CD4-positive, alpha-beta T cell treated with Interferon alpha-2 for 1 hour (primary cell): ENCODE measurements around the gene IGSF11.

Experiments
- DNase-seq, 2 donors: peaks; one replicate each; pipeline ENCODE4 v3.0.0-alpha.2; 2020 to 2022

Gene IGSF11

DNA sequence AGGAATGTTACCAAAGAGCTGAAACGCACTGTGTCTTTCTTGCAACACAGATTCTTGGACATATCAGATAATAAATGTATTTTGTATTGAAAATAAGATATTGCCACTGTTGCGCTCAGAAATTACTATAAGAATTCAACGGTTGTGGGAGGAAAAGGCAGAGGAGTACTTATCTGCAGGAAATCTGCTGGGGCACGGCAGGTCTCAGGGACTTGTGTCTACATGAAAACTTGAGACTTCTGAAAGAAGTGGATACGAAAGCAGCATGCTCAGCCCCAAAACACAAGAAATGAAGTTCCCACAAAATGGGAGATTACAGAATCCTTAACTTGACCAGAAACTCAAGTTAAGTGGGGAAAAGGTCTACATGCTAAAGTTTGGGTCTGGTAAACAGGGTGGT, 86.5 kb downstream of the IGSF11 start:
- no peak for DNase-seq

DNA sequence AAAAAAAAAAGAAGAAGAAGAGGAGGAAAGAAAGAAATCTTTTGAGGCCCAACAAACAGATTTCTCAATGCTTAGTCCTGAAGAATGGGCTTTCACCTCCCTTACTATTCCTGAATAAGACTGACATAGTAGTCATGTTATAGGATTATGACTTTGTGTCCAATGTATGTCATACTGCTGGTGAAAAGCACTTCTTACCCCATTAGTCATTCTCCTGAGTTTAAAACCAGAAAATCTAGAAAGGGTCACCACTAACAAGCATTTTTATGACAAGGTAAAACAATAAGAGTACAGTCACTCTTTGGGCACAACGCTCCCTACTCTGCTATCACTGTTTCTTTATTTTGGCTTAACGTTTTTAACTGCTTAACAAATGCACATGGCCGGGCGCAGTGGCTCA, 88.2 kb downstream of the IGSF11 start:
- DNase-seq: no peak

DNA sequence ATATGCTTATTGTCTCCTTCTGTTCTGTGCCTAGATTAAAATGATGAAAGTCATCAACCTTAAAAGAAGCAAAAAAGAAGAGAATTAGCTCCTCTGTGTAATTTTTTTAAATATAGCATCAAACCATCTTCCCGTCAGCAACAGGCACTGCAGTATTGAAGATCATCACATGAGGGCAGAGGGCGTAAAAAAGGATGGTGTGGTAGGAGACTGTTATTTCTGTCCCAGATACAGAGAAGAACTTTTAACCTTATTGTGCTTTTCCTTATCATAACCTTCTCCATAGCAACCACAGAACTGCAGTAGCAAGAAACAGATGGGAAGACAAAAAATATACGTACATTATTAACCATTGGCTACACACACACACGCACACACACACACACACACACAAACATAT, 88.8 kb downstream of the IGSF11 start:
- DNase-seq: no peak

DNA sequence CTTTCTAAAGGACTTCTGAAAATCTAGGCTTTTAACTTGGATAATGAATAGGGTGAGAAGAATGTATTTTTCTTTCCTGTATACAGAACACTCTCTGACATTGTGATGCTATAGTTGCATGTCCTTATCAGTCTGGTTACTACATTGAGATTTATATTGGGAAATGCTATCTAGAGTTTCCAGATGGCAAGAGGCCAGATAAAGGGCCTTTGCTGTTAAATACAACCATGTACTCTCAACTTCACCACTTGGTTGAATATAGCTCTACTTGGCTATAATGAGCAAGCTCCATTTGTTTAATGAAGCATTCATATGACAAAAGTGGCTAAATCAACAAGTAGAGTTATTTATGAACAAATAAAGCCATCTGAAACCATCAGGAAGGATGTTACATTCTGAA, 91.0 kb downstream of the IGSF11 start:
- DNase-seq: no peak

DNA sequence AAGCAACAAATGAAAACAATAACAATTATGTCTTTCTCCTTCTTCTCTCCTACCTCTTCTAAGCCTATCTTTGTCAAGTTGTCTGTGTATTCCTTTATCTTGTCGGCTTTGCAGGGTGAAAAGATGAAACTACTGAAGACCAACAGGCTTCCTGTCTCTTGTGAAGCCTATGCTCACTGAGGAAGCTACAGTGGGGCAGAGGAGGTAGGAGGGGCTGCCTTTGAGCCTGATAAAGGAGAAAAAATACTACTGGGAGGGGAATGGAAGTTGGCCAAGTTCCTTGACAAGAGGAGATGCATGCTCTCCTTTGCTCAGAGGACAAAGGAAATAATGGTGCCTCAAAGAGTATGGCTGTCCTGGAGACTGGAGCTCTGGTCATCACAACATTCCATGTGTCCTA, 92.0 kb downstream of the IGSF11 start:
- no peak for DNase-seq

DNA sequence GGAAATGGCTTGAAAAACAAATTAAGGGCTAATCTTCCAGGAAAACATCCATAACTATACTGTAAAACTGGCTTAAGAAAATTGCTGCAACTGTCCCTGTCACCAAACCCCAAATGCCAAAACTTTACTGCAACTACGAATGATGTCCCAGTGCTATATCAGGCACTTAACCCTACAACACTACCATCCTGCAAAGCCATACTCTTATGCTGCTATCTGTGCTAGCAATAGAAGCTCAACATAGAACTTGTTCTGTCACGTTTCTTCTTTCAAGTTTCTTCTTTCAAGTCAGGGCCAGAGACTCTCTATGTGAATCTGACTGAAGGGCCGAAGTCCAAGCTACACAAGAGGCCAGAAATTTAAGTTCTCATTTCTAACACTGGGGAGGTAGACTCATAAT, 92.5 kb downstream of the IGSF11 start:
- DNase-seq: no peak

DNA sequence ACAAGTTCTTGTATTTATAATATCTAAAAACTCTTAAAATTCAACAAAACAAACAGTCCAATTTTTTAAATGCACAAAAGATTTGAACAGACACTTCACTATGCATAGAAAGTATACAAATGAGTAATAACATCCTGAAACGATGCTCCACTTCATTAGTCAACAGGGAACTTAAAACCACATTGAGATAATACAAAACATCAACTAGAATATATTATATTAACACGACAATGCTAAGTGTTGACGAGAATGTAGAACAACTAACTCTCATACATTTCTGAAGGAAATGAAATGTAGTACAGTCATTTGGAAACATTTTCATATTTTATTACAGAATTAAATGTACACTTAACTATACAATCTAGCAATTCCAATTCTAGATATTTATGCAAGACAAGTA, 93.4 kb downstream of the IGSF11 start:
- DNase-seq: no peak

DNA sequence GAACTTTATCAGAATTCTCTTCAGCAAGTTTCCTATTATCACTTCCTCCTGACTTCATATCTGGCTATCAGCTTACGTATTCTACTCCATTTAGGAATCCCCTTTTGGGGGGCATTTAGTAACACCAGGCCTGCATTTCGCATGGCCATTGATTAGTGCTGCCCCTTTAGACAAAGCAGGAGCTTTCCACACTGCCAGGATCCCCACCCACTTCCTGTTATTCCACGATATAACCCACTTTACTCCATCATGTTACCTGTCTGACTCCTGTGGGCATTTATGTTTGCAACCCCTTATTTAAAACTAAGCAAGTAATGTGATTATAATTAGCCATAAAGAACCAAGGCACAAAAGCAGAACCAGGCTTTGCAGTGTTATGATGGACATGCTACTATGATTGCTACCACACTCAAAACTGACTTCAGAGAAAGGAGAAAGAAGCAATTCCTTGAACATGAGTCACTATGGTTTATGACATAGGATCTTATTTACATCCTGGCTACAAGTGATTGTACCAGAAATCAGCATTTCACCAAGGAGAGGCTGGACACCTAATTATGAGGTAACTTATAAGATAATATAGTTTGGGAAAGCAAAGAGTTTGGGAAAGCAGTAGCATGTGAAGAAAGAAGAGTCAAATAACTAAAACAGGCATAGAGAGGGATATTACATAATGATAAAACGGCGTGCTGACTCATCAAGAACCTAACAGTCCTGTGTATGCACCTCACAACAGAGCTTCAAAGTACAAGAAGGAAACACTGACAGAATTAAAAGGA, 96.3 kb downstream of the IGSF11 start:
- DNase-seq: no peak

DNA sequence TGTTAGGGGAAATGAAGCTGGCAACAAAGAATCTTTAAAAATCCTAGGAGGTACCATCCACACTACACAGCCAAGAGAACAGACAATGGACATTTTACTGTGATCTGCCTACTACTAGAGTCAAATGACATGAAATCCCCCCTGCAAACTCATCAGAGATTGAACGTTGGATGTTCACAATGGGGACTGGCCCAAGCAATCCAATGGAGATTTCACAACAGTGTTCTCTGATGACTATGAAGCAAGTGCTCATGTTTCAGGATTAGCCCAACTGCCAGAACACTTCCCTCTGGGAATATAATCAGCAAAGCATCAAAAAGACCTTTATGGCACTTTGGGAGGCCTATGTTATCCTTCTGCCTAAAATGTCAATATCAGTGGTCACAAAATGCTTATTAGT, 97.8 kb downstream of the IGSF11 start:
- DNase-seq: no peak

DNA sequence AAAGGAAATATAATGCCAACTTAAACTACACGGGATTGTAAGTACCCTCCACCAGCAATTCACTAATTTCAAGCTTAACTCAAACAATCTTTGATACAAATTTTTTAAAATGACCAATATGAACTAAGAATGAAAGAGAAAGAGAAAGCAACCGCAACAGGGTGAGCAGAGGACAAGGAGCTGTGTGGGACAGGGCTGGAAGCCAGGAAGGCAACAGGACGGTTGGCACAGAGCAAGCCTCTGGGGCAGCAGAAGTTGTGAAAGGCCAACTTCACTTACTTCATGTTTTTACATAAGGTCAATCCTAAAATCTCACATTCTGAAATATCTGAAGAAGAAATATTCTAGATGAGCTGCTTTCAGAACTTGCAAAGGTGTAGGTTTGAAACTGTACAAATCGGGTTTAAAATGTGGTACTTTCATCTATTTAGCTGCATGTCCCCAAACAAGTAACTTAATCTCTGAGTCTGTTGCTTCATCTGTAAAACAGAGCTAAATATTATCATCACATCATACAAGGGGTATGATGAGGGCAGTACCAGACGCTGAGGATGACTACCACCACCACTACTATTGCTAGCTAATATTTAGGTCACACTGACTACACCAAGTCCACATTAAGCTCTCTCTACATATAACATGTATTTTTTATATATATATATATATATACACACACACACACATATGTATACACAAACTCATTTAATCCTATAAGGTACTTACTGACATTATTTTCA, 101.7 kb downstream of the IGSF11 start:
- DNase-seq: no peak

DNA sequence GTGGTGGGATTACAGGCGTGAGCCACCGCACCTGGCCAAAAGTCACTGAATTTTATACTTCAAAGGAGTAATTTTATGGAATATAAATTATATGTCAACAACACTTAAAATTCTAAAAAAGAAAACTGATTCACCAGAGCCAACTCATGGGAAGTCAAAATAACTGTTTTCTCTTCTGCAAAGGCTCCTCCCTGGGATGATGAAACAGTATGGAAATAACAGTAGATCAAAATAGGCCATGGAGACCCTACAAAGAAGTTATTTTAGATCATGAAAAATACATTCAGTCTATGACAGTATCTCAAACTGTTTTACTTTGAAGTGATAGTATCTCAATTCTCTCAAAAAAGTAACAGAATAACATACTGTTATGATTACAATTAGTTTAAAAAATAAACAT, 102.7 kb downstream of the IGSF11 start:
- no peak for DNase-seq

DNA sequence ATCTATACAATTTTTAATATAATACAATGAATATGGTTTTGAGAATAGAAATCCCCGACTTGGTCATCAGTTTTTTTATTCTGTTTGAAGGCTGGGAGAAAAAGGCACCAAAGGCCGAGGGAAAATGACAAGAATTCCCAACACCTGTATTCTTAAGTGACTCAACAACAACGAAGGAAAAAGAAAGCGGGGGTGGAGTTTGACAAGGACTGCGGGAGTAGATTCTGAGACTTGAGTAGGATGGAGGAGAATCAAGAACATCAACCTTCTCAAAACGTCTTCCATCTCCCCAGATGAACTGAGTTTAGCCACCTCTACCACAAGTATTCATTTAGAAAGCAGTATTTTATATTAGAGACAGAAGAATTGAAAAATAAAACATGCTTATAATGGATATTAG, 107.2 kb downstream of the IGSF11 start:
- DNase-seq: no peak

DNA sequence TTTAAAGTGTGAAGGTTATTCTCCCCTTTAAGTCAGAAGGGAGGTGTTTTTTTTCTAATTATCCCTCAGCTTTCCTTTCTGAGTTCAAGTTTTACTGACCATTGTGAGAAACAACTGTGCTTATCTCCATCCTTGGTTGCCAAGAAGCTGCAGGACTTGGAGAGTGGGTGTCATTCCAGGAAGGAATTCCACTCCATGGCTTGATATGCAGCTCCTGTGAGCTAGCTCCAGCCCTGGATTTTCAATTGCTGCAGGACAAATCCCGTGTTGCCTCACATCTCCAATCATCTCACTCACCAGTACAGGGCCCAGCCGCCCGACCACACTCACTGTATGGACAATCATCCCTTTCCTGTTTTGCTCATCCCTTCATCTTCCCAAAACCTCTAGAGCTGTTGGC, 122.5 kb downstream of the IGSF11 start:
- no peak for DNase-seq

DNA sequence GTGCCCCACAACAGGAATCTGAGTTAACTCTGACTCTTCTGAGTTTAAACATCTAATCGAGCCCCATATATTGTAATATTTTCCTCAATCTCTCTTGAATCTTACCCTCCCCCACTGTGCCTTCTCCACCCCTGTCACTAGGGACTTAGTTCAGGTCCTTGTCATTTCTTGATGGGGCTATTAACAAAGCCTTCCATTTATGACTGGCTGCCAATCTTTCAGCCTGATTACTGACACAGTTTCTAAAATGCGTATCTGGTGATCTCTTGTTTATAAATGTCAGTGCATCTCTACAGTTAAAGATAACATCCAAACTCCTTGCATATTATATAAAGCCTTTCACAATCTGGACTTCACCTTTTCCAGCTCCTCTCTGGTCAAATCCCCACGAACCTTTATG, 124.3 kb downstream of the IGSF11 start:
- DNase-seq: no peak

DNA sequence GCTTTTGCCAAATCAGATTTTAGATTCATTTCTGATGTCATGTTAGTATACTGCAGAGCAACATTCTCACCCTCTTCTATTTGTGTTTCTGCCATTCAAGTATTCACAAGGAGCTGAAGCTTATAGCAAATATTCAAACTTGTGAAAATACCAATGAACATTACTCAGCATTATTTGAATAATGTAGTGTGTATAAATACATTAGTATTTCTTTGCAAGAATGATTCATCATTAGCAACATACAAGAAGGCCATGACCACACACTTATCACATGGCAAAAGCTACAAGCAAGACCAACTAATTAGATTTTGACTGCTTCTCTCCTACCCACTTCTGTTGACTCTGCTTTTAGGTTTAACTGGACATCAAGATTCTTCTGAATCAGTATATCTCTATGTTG, 124.9 kb downstream of the IGSF11 start:
- DNase-seq: no peak

DNA sequence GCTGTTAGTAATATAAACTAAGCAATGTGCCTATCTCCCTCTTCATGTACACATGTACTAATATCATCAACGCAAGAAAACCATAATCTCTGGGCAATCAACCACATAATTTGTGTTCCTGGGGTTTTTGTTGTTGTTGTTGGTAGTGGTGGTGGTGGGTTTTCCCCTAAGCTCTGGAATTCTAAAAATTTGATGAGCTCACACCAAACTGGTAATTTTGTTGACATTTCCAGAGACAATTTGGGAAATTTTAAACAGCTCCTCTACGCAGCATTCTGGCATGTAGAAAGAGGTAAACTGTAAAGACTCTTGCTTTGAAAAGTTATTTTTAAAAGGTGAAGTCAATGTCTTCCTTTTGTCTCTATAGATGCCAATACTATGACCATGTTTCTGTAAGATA, 126.7 kb downstream of the IGSF11 start:
- DNase-seq: no peak

DNA sequence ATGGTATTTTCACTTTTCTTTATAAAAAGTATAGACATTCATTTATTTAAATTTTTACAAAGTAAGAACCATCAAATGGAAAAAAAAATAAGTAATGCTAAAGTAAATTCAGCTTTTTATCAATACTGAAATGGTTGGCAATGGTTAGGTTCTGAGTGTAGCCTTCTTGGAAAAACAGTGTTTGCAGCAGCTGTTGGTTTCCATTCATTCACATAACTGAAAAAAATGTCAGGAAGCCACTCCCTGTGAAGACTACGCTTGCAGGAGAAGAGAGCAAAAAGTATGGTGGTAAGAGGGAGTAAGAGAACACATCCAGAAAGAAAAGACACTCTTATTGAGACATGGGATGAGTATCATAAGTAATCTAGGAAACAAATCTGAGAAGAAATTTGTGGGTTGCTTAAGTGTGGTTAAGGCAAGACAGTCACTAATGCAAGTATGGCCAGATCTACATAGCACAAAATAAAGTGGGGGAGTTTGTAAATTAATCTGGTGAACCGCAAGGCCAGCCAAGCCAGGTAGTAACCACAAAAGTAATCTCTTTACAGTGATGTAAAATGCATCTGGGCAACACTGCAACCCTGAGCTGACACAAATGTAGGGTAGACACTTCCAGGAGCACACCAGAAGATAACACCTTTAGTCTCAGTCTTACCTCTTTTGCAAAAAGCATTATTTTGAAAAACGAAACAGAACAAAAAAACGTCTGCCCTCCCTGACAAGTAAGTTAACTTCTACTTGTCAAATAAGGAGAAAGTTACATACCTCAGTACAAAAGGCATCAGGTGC, 133.7 kb downstream of the IGSF11 start:
- DNase-seq: no peak

DNA sequence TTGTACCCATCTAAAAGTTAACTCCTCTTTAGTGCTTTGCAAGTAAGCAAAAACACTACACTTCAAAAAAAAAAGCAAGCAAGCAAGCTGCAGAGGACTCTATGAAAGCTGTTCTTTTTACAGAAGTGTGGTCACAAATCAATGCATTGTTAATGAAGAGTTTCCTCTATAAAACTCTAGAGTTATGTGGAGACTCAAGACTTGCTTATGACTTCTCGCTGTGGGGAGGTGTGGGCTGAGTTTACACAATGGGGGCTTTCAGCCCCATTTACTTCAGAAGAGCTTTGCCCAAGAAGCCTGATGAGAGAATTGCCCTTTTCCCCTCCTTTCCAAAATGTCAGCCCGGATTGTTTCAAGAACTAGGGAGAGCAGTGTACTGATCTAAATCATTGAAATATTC, 144.4 kb downstream of the IGSF11 start:
- DNase-seq: no peak

DNA sequence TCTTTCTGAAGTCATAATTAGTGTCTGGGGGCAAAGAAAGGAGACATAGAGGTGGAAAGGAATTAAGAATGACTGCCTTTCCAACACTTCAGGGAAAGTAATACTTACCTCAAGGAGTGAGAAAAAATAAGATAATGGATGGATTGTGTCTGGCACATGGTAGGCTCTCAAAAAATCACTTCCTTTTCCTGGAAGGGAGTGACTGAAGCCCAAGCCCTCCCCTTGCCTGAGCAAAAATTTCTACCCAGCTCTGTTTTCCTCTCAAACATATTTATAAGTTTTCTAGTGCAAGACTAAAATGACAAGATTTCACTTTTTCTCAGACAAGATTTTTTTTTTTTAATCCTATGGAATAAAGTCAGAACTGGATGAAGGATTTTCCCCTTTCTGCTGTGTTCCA, 145.0 kb downstream of the IGSF11 start:
- no peak for DNase-seq

DNA sequence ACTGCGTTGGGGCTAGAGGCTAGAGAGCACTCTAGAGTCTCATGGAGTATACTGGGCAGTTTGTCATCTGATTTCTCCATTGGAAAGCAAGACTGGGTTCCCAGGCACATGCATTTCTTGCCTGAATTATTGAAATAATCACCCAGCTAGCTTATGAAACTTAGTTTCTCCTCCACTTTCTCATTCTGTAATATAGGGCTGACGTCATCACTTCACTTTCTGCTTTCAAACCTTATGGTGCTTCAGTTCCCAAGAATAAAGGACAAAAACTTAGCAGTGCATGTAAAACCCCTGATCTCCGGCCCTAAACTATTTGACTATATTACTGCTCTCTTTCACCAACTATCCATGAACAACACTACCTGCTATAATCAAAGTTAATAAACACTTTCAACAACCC, 147.9 kb downstream of the IGSF11 start:
- no peak for DNase-seq

DNA sequence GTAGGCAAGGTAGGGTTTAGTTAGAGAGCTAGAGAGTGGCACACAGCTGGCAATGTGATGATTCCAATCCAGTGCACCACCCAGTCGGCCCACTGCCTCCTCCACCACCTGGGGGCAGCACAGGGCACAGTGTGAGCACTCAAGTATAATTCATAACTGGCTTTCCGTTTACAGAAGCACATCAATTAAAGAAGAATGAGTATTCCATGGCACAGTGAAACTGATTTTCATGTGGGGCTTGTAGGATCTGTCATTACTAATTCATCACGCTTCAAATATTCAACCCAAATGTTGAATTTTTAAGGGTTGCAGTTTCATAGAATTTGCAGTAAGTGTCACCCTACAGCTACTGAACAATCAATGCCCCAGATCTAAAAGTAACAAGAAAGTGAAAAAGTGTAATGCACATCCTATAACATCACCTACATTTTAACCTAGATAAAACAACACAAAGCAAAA, 149.9 kb downstream of the IGSF11 start:
- DNase-seq: peak; percentile 61 to 73

DNA sequence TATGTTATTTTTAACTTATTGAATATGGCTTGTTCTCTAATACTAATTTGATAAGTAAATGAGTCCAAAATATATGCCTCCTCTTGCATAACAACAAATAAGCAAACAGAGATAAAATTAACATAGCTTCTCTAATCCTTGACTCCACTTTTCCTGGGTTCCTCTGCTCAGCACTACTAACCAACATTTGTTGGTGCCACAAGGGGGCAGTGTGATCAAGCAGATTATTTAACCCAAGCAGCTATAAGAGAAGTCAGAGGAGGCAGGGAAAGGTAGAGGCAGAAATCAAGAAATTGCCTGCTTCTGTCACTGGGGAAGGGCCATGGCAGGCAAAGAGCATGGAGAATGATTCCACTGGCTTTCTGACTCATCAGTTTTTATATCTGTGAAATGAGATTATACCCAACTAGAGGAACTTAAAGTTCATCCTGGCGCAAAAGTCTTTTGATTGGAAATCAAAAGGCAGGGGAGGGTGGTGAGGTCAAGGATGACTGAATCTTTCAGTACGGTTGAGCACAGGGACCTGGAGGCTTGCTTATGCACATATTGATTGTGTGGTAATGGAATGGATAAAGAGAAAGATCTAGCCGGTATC, 152.2 kb downstream of the IGSF11 start:
- DNase-seq: peak; percentile 53 to 74

DNA sequence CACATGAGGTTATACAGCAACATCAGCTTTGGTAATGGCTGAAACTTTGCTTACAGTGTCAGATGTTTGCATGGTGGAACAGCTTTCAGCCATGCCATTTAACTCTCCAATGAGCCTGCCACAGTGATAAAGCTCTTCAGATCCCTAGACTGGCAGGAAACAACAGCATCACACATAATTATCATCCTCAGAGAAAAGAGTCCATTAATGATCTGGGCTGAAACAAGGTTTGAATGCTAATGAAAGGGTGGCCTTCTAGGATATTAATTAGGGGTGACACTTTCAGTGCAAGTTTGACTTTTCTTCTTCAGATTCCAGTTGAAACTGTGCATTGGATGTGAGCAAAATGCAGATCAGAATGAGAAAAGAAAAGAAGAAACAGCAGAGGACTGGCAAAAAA, 166.6 kb downstream of the IGSF11 start:
- no peak for DNase-seq
